Body of pancreas (tissue), 4 donors: ENCODE measurements around the gene TMEM101. TPM values are rescaled to one million over a fixed set of nuclear protein-coding genes. Genes with fewer than 3 reads are reported as not detected.
"Not testable (repeated sequence)": the region's sequence is repeated elsewhere in the genome, so short reads cannot be mapped to it uniquely, and the experiment has no call there.

Source experiments
- ATAC-seq: fragments of 150-250 bp; one replicate; pipeline ENCODE4 v1.9.1; 2016
- DNase-seq, 4 donors: peaks; one replicate each; pipeline ENCODE4 v3.0.0-alpha.2; 2019
- H3K27ac ChIP-seq, 4 donors: fragments of 200-600 bp; sonication (generic); 1 replicate in 3 of 4; 2 replicates in 1 of 4; pipeline versions ENCODE4 v1.5.1 to v1.6.1; 2016 to 2019; ENCODE audit warnings: mild to moderate bottlenecking in 1 of 4, mixed read lengths in 1 of 4, moderate library complexity in 1 of 4
- H3K27me3 ChIP-seq, 2 donors: fragments of 200-600 bp; sonication (generic); one replicate each; pipeline ENCODE4 v1.6.0; 2016; ENCODE audit warnings: mild to moderate bottlenecking in 1 of 2
- H3K36me3 ChIP-seq, 2 donors: fragments of 200-600 bp; sonication (generic); replicated peaks in 1 of 2; 2 replicates each; pipeline ENCODE4 v1.5.1; 2016; ENCODE audit warnings: low read depth in 2 of 2; ENCODE audit not compliant: insufficient read depth in 1 of 2
- H3K4me1 ChIP-seq: fragments of 200-600 bp; sonication (generic); one replicate; pipeline ENCODE4 v1.6.0; 2016
- H3K4me3 ChIP-seq, 2 donors: fragments of 200-600 bp; sonication (generic); 1 replicate in 1 of 2; 2 replicates in 1 of 2; pipeline ENCODE4 v1.5.1; 2016 to 2019
- H3K9me3 ChIP-seq, 3 donors: fragments of 200-600 bp; sonication (generic); 1 replicate in 2 of 3; 2 replicates in 1 of 3; pipeline ENCODE4 v1.5.1; 2016
- POLR2A ChIP-seq, 3 donors: fragments of 450-650 bp; IDR thresholded peaks; one replicate each; pipeline ENCODE4 v1.6.1; 2016; ENCODE audit warnings: antibody characterized with exemption in 3 of 3, mild to moderate bottlenecking in 2 of 3
- WGBS, 2 donors: methylation state at CpG; one replicate each; pipeline ENCODE4 v1.1.5; 2017; 5-methylcytosine and 5-hydroxymethylcytosine counted together
- intact Hi-C: fragments of 100-400 bp; cut with DNase I; formaldehyde crosslinking; loops from one replicate; pipeline ENCODE4 v1.15.1; 2023
- total RNA-seq, 2 donors: library from RNA; depleted of rRNA; stranded (reverse); fragments of >200 nt; gene quantifications; one replicate each; pipeline ENCODE4 v1.1.0, GENCODE V29; 2016
- TF ChIP-seq, protein P1 (sequence below), 7 experiments: fragments of 450-650 bp in 4 of 7; fragments of 200-600 bp in 3 of 7; sonication (generic) in 3 of 7; IDR thresholded peaks; one replicate each; pipeline ENCODE4 v1.5.1; 2016 to 2019; ENCODE audit warnings: antibody characterized with exemption in 7 of 7

Gene TMEM101
- total RNA-seq, 2 donors from 2014 or later, result 22.6 to 26.7 TPM

DNA sequence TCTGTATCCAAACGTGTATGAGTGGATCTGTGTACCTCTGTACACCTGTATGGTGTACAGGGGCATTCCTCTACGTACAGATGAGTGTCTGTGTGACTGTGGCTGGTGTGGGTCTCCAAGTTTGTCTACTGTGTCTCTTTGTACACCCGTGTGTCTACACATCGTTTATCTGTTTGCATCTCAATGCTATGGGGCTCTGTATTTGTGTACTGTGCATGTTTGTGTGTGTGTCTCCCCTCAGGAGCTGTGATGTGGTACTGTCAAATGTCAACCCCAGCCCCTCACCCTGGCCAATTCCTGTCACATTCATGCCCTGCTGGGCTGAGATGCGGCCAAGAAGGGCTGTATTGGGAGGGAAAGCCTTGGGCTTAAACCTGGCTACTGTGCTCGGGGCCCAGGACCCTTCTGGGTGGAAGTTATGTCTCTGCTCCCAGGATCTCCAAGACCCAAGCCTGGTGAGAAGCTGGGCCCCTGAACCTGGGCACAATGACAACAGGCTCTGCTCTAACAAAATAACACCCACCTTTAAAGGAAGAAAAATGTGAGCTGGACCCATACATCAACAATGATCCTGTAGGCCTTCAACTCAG lies 13.8 kb downstream of the TMEM101 start:
- no peak for TF ChIP-seq POLR2A (IDR thresholded peaks at IDR 0.05)
- TF ChIP-seq, protein P1, sequence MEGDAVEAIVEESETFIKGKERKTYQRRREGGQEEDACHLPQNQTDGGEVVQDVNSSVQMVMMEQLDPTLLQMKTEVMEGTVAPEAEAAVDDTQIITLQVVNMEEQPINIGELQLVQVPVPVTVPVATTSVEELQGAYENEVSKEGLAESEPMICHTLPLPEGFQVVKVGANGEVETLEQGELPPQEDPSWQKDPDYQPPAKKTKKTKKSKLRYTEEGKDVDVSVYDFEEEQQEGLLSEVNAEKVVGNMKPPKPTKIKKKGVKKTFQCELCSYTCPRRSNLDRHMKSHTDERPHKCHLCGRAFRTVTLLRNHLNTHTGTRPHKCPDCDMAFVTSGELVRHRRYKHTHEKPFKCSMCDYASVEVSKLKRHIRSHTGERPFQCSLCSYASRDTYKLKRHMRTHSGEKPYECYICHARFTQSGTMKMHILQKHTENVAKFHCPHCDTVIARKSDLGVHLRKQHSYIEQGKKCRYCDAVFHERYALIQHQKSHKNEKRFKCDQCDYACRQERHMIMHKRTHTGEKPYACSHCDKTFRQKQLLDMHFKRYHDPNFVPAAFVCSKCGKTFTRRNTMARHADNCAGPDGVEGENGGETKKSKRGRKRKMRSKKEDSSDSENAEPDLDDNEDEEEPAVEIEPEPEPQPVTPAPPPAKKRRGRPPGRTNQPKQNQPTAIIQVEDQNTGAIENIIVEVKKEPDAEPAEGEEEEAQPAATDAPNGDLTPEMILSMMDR (IDR thresholded peaks at IDR 0.05), result no peak
- intact Hi-C loops, result no loop called here

DNA sequence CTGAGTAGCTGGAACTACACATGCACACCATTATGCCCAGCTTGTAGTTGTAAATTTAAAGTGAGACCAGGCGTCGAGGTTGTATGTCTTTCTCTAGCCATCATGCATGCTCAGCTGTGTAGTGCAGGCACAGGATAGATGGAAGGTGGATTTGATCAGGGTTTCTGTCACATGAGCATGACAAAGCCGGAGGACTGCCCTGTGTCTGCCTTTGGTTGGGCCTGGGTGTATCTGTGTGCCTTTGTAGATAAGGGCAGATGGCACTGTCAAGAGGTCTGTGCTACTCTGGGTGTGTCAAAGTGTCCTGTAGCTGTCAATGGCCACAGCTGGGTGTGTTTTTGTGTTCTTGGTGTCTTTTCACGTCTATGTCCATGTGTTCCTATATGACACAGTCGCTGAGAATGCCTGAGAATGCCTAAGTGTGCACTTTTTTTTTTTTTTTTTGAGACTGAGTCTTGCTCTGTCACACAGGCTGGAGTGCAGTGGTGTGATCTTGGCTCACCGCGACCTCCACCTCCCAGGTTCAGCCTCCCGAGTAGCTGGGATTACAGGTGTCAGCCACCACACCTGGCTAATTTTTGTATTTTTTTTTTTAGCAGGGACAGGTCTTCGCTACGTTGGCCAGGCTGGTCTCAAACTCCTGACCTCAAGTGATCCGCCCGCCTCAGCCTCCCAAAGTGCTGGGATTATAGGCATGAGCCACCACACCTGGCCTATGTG lies 14.5 kb downstream of the TMEM101 start:
- H3K9me3 ChIP-seq, result no peaks in the 10 kb centered on the region
- TF ChIP-seq POLR2A (IDR thresholded peaks at IDR 0.05), result no peak
- TF ChIP-seq, protein P1 (IDR thresholded peaks at IDR 0.05), result no peak
- ATAC-seq, result no peak
- H3K4me3 ChIP-seq, result no peak overlapping the region
- H3K4me1 ChIP-seq, result peaks cover 11% of the 10 kb centered on the region
- intact Hi-C loops, result no loop called here
- DNase-seq, result no peak
- WGBS, 2 donors, result 87% methylated on average over 12 of the region's 12 CpGs
- H3K27ac ChIP-seq, result no peak overlapping the region
- H3K36me3 ChIP-seq, result no peaks in the 10 kb centered on the region
- peaks cover 0 to 13% of the 10 kb centered on the region in 2 donors for H3K27me3 ChIP-seq

More for the DNA sequence above, 13.8 kb downstream of the TMEM101 start:
- no peaks in the 10 kb centered on the region for H3K9me3 ChIP-seq
- H3K27me3 ChIP-seq, result peaks cover 0 to 14% of the 10 kb centered on the region in 2 donors
- H3K4me3 ChIP-seq, result no peak overlapping the region
- peaks cover 17% of the 10 kb centered on the region for H3K4me1 ChIP-seq
- no peak for ATAC-seq
- H3K36me3 ChIP-seq, result no peaks in the 10 kb centered on the region
- no peak for DNase-seq
- WGBS, 2 donors, result 54 to 66% methylated on average over 6 of the region's 6 CpGs
- H3K27ac ChIP-seq, result no peak overlapping the region

DNA sequence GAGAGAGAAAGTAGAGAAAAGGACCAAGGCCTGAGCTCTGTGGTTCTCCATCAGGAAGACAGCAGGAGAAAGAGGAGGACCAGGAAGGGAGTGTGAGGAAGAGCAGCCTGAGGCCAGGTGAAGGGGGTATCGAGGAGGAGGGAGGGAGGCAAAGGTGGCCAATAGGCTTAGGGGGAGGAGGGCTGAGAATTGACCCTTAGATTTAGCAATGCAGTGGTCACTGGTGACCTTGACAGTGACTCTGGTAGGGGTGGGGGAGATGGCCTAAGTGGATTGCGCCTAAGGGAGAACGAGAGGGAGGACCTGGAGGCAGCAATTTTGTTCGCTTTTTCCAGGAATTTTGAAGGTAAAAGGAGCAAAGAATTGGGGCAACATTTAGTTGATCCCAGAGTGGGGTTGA lies 15.7 kb downstream of the TMEM101 start:
- 64 to 77% methylated on average over 4 of the region's 4 CpGs for WGBS, 2 donors

DNA sequence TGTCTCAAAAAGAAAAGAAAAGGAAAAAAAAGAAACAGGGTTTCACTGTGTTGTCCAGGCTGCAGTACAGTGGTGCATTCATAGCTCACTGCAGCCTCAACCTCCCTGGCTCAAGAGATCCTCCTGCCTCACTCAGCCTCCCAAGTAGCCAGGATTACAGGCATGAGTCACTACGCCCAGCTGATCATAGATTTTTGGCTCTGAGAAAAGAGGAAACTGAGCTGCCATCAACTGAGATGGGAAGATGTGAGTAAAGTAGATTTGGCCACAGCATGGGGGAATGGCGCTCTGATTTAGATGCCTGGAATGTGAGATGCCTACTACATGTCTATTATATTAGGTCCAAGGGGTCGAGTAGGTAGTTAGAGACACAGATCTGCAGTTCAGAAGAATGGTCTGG lies 16.2 kb downstream of the TMEM101 start:
- Histone ChIP-seq H3K36me3 (no peaks in the 10 kb centered on the region), H3K27ac (no peak overlapping the region), H3K4me3 (no peak overlapping the region), H3K4me1 (peaks cover 7% of the 10 kb centered on the region), H3K27me3 (peaks cover 0 to 10% of the 10 kb centered on the region in 2 donors), H3K9me3 (no peaks in the 10 kb centered on the region)
- intact Hi-C loops, result no loop called here
- DNase-seq (no peak), ATAC-seq (no peak)
- WGBS, 2 donors, result 69 to 80% methylated on average over 3 of the region's 3 CpGs
- no peak for TF ChIP-seq POLR2A (IDR thresholded peaks at IDR 0.05)
- TF ChIP-seq, protein P1 (IDR thresholded peaks at IDR 0.05), result no peak

More for the DNA sequence above, 15.7 kb downstream of the TMEM101 start:
- no peak for TF ChIP-seq POLR2A (IDR thresholded peaks at IDR 0.05)
- Histone ChIP-seq H3K27ac (no peak overlapping the region), H3K27me3 (peaks cover 0 to 10% of the 10 kb centered on the region in 2 donors), H3K36me3 (no peaks in the 10 kb centered on the region), H3K4me1 (peaks cover 7% of the 10 kb centered on the region), H3K4me3 (no peak overlapping the region), H3K9me3 (no peaks in the 10 kb centered on the region)
- DNase-seq (no peak), ATAC-seq (no peak)
- intact Hi-C loops, result no loop called here

DNA sequence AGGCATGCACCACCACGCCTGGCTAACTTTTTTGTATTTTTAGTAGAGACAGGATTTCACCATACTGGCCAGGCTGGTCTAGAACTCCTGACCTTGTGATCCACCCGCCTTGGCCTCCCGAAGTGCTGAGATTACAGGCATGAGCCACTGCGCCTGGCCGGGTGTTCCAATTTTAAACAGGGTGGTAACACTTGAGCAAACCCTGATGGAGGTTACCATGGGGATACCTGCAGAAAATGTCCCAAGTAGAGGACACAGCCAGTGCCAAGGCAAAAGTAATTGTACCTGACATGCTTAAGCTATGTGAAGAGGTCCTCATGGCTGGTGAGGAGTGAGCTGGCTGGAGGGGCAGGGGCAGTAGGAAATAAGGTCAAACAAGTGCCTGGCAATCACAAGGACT lies 17.6 kb downstream of the TMEM101 start:
- H3K4me3 ChIP-seq, H3K4me1 ChIP-seq, DNase-seq, H3K9me3 ChIP-seq, ATAC-seq, H3K27me3 ChIP-seq, intact Hi-C loops, H3K36me3 ChIP-seq, H3K27ac ChIP-seq: not testable (repeated sequence)
- WGBS, 2 donors, result 54 to 65% methylated on average over 5 of the region's 5 CpGs
